Measurements from ENCODE around the gene ADPRH.

GRCh38 chr3:119530456-119530855 lies 48.8 kb upstream of the ADPRH start:
- TF ChIP-seq CTCF (IDR thresholded peaks at IDR 0.05) (no peak), ZFX (IDR thresholded peaks at IDR 0.05; ENCODE audit: borderline replicate concordance) (no peak)
